Trophoblast cell (in vitro differentiated cells and primary cell): ENCODE measurements around the gene STARD13.

Experiments used
- DNase-seq, 2 donors: peaks; one replicate each; pipeline ENCODE4 v3.0.0-alpha.2; 2016
- H2AFZ ChIP-seq: 2 replicates; pipeline ENCODE4 v1.6.1; 2013; ENCODE audit warnings: low read length, moderate library complexity, mild to moderate bottlenecking; ENCODE audit not compliant: insufficient read depth, poor library complexity
- H2AK5ac ChIP-seq: 2 replicates; pipeline ENCODE4 v1.6.1; 2013; ENCODE audit warnings: mild to moderate bottlenecking, low read length
- H2BK120ac ChIP-seq: 2 replicates; pipeline ENCODE4 v1.6.1; 2013; ENCODE audit warnings: low read length, mild to moderate bottlenecking, moderate library complexity; ENCODE audit not compliant: insufficient read depth, poor library complexity
- H2BK12ac ChIP-seq: 2 replicates; pipeline ENCODE4 v1.6.1; 2013; ENCODE audit warnings: mild to moderate bottlenecking, low read length, moderate library complexity
- H2BK5ac ChIP-seq: 2 replicates; pipeline ENCODE4 v1.6.1; 2013; ENCODE audit warnings: low read length, low read depth, moderate library complexity, mild to moderate bottlenecking; ENCODE audit not compliant: poor library complexity
- H3K14ac ChIP-seq: 2 replicates; pipeline ENCODE4 v1.6.1; 2013; ENCODE audit warnings: mild to moderate bottlenecking, low read length
- H3K18ac ChIP-seq: 2 replicates; pipeline ENCODE4 v1.6.1; 2013; ENCODE audit warnings: mild to moderate bottlenecking, low read length
- H3K23ac ChIP-seq: 2 replicates; pipeline ENCODE4 v1.6.1; 2013; ENCODE audit warnings: low read length
- H3K27ac ChIP-seq: 2 replicates; pipeline ENCODE4 v1.5.1; 2013; ENCODE audit warnings: low read depth, mild to moderate bottlenecking, inconsistent platforms, low read length, moderate library complexity
- H3K27me3 ChIP-seq: 2 replicates; pipeline ENCODE4 v1.6.1; 2013; ENCODE audit warnings: inconsistent platforms, mild to moderate bottlenecking, low read length, moderate library complexity; ENCODE audit not compliant: insufficient read depth
- H3K36me3 ChIP-seq, 2 experiments: 1 replicate in 1 of 2; 2 replicates in 1 of 2; pipeline ENCODE4 v1.6.1; 2013; ENCODE audit warnings: low read length in 2 of 2, mild to moderate bottlenecking in 2 of 2, moderate library complexity in 1 of 2; ENCODE audit not compliant: insufficient read depth in 2 of 2, control insufficient read depth in 1 of 2
- H3K4ac ChIP-seq: 2 replicates; pipeline ENCODE4 v1.6.1; 2013; ENCODE audit warnings: low read depth, mild to moderate bottlenecking, low read length, moderate library complexity
- H3K4me1 ChIP-seq, 2 experiments: 1 replicate in 1 of 2; 2 replicates in 1 of 2; pipeline ENCODE4 v1.6.1; 2013; ENCODE audit warnings: low read length in 2 of 2, mild to moderate bottlenecking in 2 of 2, moderate library complexity in 1 of 2; ENCODE audit not compliant: insufficient read depth in 2 of 2, control insufficient read depth in 1 of 2
- H3K4me2 ChIP-seq: 2 replicates; pipeline ENCODE4 v1.6.1; 2013; ENCODE audit warnings: inconsistent platforms, mild to moderate bottlenecking, low read length, moderate library complexity
- H3K4me3 ChIP-seq: 2 replicates; pipeline ENCODE4 v1.5.1; 2013; ENCODE audit warnings: mild to moderate bottlenecking, low read depth, low read length, inconsistent platforms
- H3K79me1 ChIP-seq: one replicate; pipeline ENCODE4 v1.6.1; 2013; ENCODE audit warnings: low read length
- H3K79me2 ChIP-seq: 2 replicates; pipeline ENCODE4 v1.6.1; 2013; ENCODE audit warnings: low read length, mild to moderate bottlenecking; ENCODE audit not compliant: control insufficient read depth, insufficient read depth, poor library complexity
- H3K9ac ChIP-seq: 2 replicates; pipeline ENCODE4 v1.6.1; 2013; ENCODE audit warnings: mild to moderate bottlenecking, low read length
- H3K9me3 ChIP-seq: 2 replicates; pipeline ENCODE4 v1.6.1; 2013; ENCODE audit warnings: low read depth, mild to moderate bottlenecking, control low read depth, inconsistent platforms, low read length; ENCODE audit not compliant: insufficient read depth
- H4K12ac ChIP-seq: 2 replicates; pipeline ENCODE4 v1.6.1; 2013; ENCODE audit warnings: low read depth, mild to moderate bottlenecking, low read length, moderate library complexity
- H4K8ac ChIP-seq: 2 replicates; pipeline ENCODE4 v1.6.1; 2013; ENCODE audit warnings: low read depth, mild to moderate bottlenecking, low read length, moderate library complexity
- H4K91ac ChIP-seq: one replicate; pipeline ENCODE4 v1.6.1; 2013; ENCODE audit warnings: low read depth, mild to moderate bottlenecking, low read length, moderate library complexity
- WGBS: extraction: QIAGEN DNeasy Blood & Tissue Kit; methylation state at CpG from one replicate; pipeline ENCODE4 v1.1.7; 2013; ENCODE audit warnings: missing lambda C conversion rate; ENCODE audit not compliant: insufficient read length, insufficient coverage; ENCODE audit errors: extremely low coverage; 5-methylcytosine and 5-hydroxymethylcytosine counted together

Gene STARD13

DNA sequence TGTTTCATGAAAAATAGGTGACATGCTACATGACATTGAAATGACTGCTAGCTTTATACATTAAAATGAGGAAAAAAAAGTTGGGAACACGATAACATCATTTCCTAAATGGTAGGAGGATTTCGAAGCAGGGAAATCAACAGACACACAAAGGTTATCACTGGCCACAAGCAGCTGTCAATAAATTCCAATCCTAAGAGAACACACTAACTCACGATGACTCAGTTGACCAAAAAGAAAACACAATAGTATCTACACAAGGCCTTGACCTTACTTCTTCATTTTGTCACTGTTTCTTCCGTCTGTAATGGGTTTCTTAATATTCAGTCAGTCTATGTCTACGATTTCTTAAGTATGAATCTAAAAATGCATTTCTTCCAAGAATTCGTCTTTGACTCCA, 36.5 kb downstream of the STARD13 start:
- H3K79me2 ChIP-seq: no peaks in the 10 kb centered on the region
- H2BK120ac ChIP-seq: no peak overlapping the region
- H3K4ac ChIP-seq: no peak overlapping the region
- H3K9me3 ChIP-seq: no peaks in the 10 kb centered on the region
- no peak overlapping the region for H3K27ac ChIP-seq
- no peak overlapping the region for H3K23ac ChIP-seq
- peaks cover 0 to 1% of the 10 kb centered on the region in 2 experiments for H3K36me3 ChIP-seq
- no peak overlapping the region for H4K8ac ChIP-seq
- no peak overlapping the region for H4K12ac ChIP-seq
- H3K4me2 ChIP-seq: no peak overlapping the region
- H3K4me1 ChIP-seq: peaks cover 2 to 4% of the 10 kb centered on the region in 2 experiments
- H3K14ac ChIP-seq: no peak overlapping the region
- DNase-seq: no peak
- no CpG with 5 or more reads among the region's 6 CpGs for WGBS
- H2BK12ac ChIP-seq: no peak overlapping the region
- no peak overlapping the region for H2AK5ac ChIP-seq
- no peak overlapping the region for H3K9ac ChIP-seq
- no peak overlapping the region for H2BK5ac ChIP-seq
- no peaks in the 10 kb centered on the region for H3K79me1 ChIP-seq
- no peaks in the 10 kb centered on the region for H3K27me3 ChIP-seq
- H3K18ac ChIP-seq: no peak overlapping the region
- H2AFZ ChIP-seq: no peak overlapping the region
- no peak overlapping the region for H4K91ac ChIP-seq
- no peak overlapping the region for H3K4me3 ChIP-seq

DNA sequence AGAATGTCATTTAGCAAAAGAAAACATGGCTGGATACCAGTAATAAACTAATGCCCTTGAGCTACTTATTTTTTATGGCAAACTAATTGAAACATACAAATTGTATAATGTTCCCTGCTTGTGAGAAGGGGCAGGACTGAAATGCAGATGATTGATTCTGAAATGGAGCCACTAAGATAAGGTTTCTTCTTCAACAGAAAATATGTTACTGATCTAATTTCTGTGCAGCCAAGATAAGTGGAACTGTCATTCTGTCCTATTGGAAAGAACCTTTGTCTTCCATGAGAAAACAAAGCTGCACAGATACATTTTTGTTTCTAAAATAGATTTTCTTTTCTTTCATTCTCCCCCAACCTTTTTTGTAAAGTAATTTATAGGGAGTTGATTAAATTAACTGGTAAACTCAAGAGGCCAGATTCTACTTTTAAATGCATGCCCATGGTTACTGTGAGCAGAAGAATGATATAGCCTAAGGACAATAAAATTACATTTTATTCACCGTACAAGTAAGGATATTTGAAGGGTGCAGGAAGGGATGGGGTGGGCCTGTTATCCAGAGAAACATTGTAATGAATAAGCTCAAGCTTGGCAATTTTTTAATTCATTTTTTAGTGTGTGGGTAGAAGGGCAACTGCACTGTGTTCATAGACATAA, 39.9 kb downstream of the STARD13 start:
- H4K8ac ChIP-seq: no peak overlapping the region
- no peak overlapping the region for H2BK120ac ChIP-seq
- no CpG with 5 or more reads among the region's 1 CpG for WGBS
- no peak for DNase-seq
- H3K9ac ChIP-seq: no peak overlapping the region
- no peak overlapping the region for H3K27ac ChIP-seq
- no peak overlapping the region for H3K23ac ChIP-seq
- no peak overlapping the region for H3K4ac ChIP-seq
- no peak overlapping the region for H3K4me2 ChIP-seq
- no peaks in the 10 kb centered on the region for H3K79me1 ChIP-seq
- H3K27me3 ChIP-seq: no peaks in the 10 kb centered on the region
- no peak overlapping the region for H3K4me3 ChIP-seq
- H3K79me2 ChIP-seq: no peaks in the 10 kb centered on the region
- H2BK12ac ChIP-seq: no peak overlapping the region
- H4K12ac ChIP-seq: no peak overlapping the region
- H3K18ac ChIP-seq: no peak overlapping the region
- H4K91ac ChIP-seq: no peak overlapping the region
- no peak overlapping the region for H3K14ac ChIP-seq
- no peak overlapping the region for H2BK5ac ChIP-seq
- peaks cover 0 to 6% of the 10 kb centered on the region in 2 experiments for H3K36me3 ChIP-seq
- peaks cover 7% of the 10 kb centered on the region for H3K9me3 ChIP-seq
- H2AFZ ChIP-seq: no peak overlapping the region
- H2AK5ac ChIP-seq: no peak overlapping the region
- H3K4me1 ChIP-seq: no peaks in the 10 kb centered on the region

- whole genome bisulfite sequencing: no CpG with 5 or more reads among the region's 4 CpGs
- no peak overlapping the region for H3K9ac ChIP-seq
- H2BK120ac ChIP-seq: no peak overlapping the region
- H3K27me3 ChIP-seq: no peaks in the 10 kb centered on the region
- no peaks in the 10 kb centered on the region for H3K79me2 ChIP-seq
- H3K36me3 ChIP-seq: peaks cover 0 to 6% of the 10 kb centered on the region in 2 experiments
- no peak overlapping the region for H3K4me3 ChIP-seq
- no peak overlapping the region for H3K18ac ChIP-seq
- peaks cover 7% of the 10 kb centered on the region for H3K9me3 ChIP-seq
- no peak overlapping the region for H3K23ac ChIP-seq
- H2AFZ ChIP-seq: no peak overlapping the region
- no peak overlapping the region for H4K8ac ChIP-seq
- H4K12ac ChIP-seq: no peak overlapping the region
- no peak overlapping the region for H4K91ac ChIP-seq
- H3K4ac ChIP-seq: no peak overlapping the region
- H3K14ac ChIP-seq: no peak overlapping the region
- no peak overlapping the region for H2BK12ac ChIP-seq
- H3K27ac ChIP-seq: no peak overlapping the region
- DNase-seq: no peak
- H3K4me2 ChIP-seq: no peak overlapping the region
- H2BK5ac ChIP-seq: no peak overlapping the region
- H3K4me1 ChIP-seq: no peaks in the 10 kb centered on the region
- H2AK5ac ChIP-seq: no peak overlapping the region
- H3K79me1 ChIP-seq: no peaks in the 10 kb centered on the region
Measured at GRCh38 chr13:33244907-33245287, 40.7 kb downstream of the STARD13 start.

- Histone ChIP-seq H4K91ac (no peak overlapping the region), H2BK120ac (no peak overlapping the region), H3K27me3 (no peaks in the 10 kb centered on the region), H3K4me2 (no peak overlapping the region), H2BK5ac (no peak overlapping the region), H3K79me1 (no peaks in the 10 kb centered on the region), H2BK12ac (no peak overlapping the region), H3K9ac (no peak overlapping the region), H3K36me3 (peaks cover 0 to 6% of the 10 kb centered on the region in 2 experiments), H4K12ac (no peak overlapping the region), H3K9me3 (peaks cover 7% of the 10 kb centered on the region), H4K8ac (no peak overlapping the region), H3K4me3 (no peak overlapping the region), H3K79me2 (no peaks in the 10 kb centered on the region), H3K23ac (no peak overlapping the region), H2AK5ac (no peak overlapping the region), H3K4me1 (no peaks in the 10 kb centered on the region), H3K18ac (no peak overlapping the region), H3K14ac (no peak overlapping the region), H3K4ac (no peak overlapping the region), H3K27ac (no peak overlapping the region), H2AFZ (no peak overlapping the region)
- no CpG with 5 or more reads among the region's 3 CpGs for WGBS
- DNase-seq: no peak
Measured at GRCh38 chr13:33244210-33244906, 41.2 kb downstream of the STARD13 start.
